WERI-Rb-1 (cell line): ENCODE measurements around the gene CDK5.

Experiments used
- DNase-seq: peaks from one replicate; pipeline ENCODE4 v3.0.0-alpha.2; 2020
- H3K27ac ChIP-seq: fragments of 250-450 bp; sonication (Bioruptor Pico); 2 replicates; pipeline ENCODE4 v1.5.1; 2020; ENCODE audit warnings: mild to moderate bottlenecking, moderate library complexity
- H3K27me3 ChIP-seq: fragments of 250-450 bp; sonication (Bioruptor Pico); 2 replicates; pipeline ENCODE4 v1.5.1; 2021; ENCODE audit warnings: mild to moderate bottlenecking, low read depth, moderate library complexity; ENCODE audit not compliant: insufficient read depth, severe bottlenecking
- H3K36me3 ChIP-seq: fragments of 250-450 bp; sonication (Bioruptor Pico); 2 replicates; pipeline ENCODE4 v1.5.1; 2020; ENCODE audit warnings: mild to moderate bottlenecking, moderate library complexity
- H3K4me3 ChIP-seq: 2 replicates; pipeline ENCODE4 v1.5.1; 2011; ENCODE audit warnings: low read depth, mild to moderate bottlenecking, control low read depth, low read length
- H3K9me3 ChIP-seq: fragments of 250-450 bp; sonication (Bioruptor Pico); 2 replicates; pipeline ENCODE4 v1.5.1; 2021; ENCODE audit warnings: mild to moderate bottlenecking, moderate library complexity; ENCODE audit not compliant: severe bottlenecking
- CTCF ChIP-seq: IDR thresholded peaks from 2 replicates; pipeline ENCODE4 v1.5.1; 2011; ENCODE audit warnings: low read depth, mild to moderate bottlenecking, control low read depth, inconsistent platforms, low read length

CDK5 gene

GRCh38 chr7:151085329-151085690 lies 27.6 kb upstream of the CDK5 start:
- Histone ChIP-seq H3K27ac (peak overlapping the region; percentile 87), H3K27me3 (no peaks in the 10 kb centered on the region), H3K9me3 (no peaks in the 10 kb centered on the region), H3K36me3 (peaks cover 27% of the 10 kb centered on the region), H3K4me3 (no peak overlapping the region)
- DNase-seq = no peak
- no peak for TF ChIP-seq CTCF

GRCh38 chr7:151083824-151084160 lies 26.1 kb upstream of the CDK5 start:
- peak overlapping the region; percentile 49 for H3K4me3 ChIP-seq
- H3K9me3 ChIP-seq = no peaks in the 10 kb centered on the region
- DNase-seq = no peak
- H3K36me3 ChIP-seq = peaks cover 38% of the 10 kb centered on the region
- H3K27me3 ChIP-seq = no peaks in the 10 kb centered on the region
- TF ChIP-seq CTCF = no peak
- H3K27ac ChIP-seq = no peak overlapping the region

GRCh38 chr7:151083071-151083823 lies 25.6 kb upstream of the CDK5 start, which contains the start of gene TMUB1:
Gene TMUB1 (minus strand): TSS chr7:151083493. CDS start chr7:151082563, 930 bp downstream.
- peak within 1 kb of the TSS; percentile 98 for H3K27ac ChIP-seq
- TF ChIP-seq CTCF = no peak
- peak; percentile 79 for DNase-seq

GRCh38 chr7:151082141-151083070 lies 24.7 kb upstream of the CDK5 start:
- TF ChIP-seq CTCF = no peak
- DNase-seq = no peak

More at GRCh38 chr7:151083071-151083823, 25.6 kb upstream of the CDK5 start, which contains the start of gene TMUB1:
- Histone ChIP-seq H3K9me3 (no peaks in the 10 kb centered on the region), H3K36me3 (peaks cover 33% of the 10 kb centered on the region), H3K4me3 (peak within 1 kb of the TSS; percentile 49), H3K27me3 (no peaks in the 10 kb centered on the region)

GRCh38 chr7:151081170-151082101 lies 23.7 kb upstream of the CDK5 start:
- Histone ChIP-seq H3K27me3 (no peaks in the 10 kb centered on the region), H3K9me3 (no peaks in the 10 kb centered on the region), H3K27ac (peak overlapping the region; percentile 98), H3K4me3 (peak overlapping the region; percentile 80), H3K36me3 (peaks cover 31% of the 10 kb centered on the region)
- TF ChIP-seq CTCF = no peak
- DNase-seq = no peak

More at GRCh38 chr7:151082141-151083070, 24.7 kb upstream of the CDK5 start:
- no peaks in the 10 kb centered on the region for H3K9me3 ChIP-seq
- no peaks in the 10 kb centered on the region for H3K27me3 ChIP-seq
- peak overlapping the region; percentile 98 for H3K27ac ChIP-seq
- H3K36me3 ChIP-seq = peaks cover 26% of the 10 kb centered on the region
- H3K4me3 ChIP-seq = peak overlapping the region; percentile 49
